Testis (tissue), 2 donors: ENCODE data around the gene THOP1.

ENCODE experiments used
- CTCF ChIP-seq, 3 experiments: fragments of 450-650 bp in 2 of 3; fragments of 200-600 bp in 1 of 3; sonication (generic) in 1 of 3; IDR thresholded peaks; one replicate each; pipeline ENCODE4 v1.5.1; 2016 to 2019; ENCODE audit warnings: antibody characterized with exemption in 3 of 3, mild to moderate bottlenecking in 2 of 3, moderate library complexity in 1 of 3
- POLR2A ChIP-seq: fragments of 450-650 bp; IDR thresholded peaks from one replicate; pipeline ENCODE4 v1.6.1; 2017; ENCODE audit warnings: antibody characterized with exemption, mild to moderate bottlenecking, moderate library complexity

GRCh38 chr19:2810141-2811091 lies 25.1 kb downstream of the THOP1 start:
- TF ChIP-seq CTCF (IDR thresholded peaks at IDR 0.05), result no peak
- TF ChIP-seq POLR2A, result no peak
